ENCODE measurements around the gene MB21D2.

MB21D2 gene

DNA sequence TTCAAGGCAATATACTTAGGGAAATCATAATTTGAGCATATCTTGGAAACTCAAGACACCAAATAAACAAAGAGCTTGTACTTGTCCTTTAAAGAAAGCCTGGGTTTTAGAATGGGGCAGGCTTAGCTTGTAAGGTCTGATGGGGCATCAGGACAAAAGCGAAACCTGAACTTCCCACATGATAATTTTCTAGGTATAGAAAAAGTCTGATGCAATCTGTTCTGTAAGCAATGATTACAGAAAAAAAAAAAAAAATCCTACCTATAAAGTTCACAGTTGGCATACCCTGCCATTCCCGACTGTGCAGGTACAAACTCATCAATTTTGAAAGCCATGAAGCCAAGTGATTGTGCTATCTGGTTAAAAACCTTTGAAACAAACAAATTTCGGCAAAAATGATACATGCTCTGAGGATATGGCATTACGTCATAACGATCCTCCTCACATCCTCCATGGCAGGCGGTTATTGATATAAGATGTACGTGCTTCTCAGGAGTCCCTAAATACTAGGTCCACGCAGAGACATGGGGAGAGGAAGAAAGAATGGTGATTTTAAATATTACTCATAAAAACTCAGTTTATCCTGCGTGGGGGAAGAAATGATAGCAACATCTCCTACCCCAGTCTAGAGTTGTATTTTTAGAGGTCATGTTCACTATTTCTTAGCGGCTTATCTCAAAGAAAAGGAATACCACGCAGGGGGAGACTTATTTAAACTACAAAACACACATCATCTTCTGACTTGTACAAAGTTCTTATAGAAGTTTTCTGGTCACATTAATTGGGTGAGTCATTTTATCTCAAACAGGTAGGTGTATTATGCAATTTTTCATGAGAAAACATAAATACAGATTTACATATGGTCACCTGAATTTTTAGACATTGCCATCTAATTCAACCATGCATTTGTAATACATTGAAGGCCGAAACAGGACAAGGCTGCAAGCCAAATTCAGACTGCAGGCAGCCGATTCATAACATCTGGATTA is 27.0 kb downstream of the MB21D2 start:
- DNase-seq (ENCODE audit: low read depth, low spot score): no peak

DNA sequence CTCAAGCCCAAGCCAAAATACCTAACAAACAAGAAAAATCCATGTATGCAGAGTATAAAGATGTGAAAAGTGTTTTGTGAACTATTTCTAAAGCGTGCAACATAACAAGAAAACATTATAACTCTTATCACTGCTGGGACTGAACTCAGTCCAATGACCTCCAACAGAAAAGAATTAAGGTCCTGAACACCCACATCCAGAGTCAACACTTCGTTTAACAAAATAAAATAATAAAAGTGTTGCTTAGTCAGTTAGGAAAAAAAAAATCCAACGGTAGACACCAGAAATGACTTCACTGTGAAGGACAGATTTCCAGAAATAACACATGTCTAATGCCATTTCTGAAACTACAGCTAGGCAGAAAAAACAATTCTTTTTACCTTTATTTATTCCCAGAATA is 28.0 kb downstream of the MB21D2 start:
- no peak for DNase-seq (ENCODE audit: low read depth, low spot score)

DNA sequence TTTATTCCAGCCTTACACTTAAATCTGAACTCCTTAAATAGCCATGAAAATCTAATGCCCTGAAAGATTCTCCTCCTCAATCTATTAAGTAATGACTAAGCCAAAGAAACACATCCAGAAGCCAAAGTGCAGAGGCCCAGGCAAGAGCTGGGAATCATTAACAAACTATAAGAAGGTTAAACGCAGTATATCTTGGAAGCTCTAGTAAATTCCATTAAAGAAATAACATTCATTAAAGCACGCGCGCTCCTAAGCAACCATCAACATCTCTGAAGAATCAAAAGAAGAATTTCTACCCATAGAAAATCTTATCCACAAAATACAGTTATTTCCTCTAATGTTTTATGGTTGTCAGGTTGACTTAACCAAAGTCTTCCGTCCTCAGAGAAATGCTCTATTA is 29.5 kb downstream of the MB21D2 start:
- no peak for DNase-seq (ENCODE audit: low read depth, low spot score)

DNA sequence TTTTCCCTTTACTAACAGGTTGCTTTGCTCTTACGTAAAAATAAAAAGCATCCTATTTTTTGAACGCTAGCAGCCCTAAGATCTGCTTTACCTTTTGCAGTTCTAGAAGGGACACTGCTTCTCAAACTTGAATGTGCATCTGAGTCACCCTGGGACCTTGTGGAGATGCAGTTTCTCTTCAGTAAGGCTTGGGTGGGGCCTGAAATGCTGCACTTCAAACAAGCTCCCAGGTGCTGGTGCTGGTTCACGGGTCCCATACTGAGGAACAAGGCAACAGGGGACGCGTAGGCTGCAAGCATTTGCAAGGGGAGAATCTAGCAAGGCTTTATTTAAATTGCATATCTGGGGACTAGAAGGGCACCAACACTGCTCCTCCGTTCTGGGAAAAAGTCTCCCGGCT is 30.0 kb downstream of the MB21D2 start:
- no peak for DNase-seq (ENCODE audit: low read depth, low spot score)

DNA sequence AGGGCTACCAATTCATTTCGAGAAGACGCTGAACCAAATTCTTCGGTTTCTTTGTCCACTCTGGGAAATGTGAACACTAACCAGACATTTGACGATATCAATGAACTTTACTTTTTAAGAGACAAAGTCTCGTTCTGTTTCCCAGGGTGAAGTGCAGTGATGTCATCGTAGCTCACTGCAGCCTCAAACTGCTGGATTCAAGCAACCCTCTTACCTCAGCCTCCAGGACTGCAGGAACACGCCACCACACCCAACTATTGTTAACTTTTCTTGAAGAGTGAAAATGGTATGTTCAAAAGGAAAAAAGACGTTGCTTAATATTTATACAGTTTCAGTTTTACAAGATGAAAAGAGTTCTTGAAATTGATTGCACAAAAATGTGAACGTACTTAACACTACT is 30.6 kb downstream of the MB21D2 start:
- no peak for DNase-seq (ENCODE audit: low read depth, low spot score)

DNA sequence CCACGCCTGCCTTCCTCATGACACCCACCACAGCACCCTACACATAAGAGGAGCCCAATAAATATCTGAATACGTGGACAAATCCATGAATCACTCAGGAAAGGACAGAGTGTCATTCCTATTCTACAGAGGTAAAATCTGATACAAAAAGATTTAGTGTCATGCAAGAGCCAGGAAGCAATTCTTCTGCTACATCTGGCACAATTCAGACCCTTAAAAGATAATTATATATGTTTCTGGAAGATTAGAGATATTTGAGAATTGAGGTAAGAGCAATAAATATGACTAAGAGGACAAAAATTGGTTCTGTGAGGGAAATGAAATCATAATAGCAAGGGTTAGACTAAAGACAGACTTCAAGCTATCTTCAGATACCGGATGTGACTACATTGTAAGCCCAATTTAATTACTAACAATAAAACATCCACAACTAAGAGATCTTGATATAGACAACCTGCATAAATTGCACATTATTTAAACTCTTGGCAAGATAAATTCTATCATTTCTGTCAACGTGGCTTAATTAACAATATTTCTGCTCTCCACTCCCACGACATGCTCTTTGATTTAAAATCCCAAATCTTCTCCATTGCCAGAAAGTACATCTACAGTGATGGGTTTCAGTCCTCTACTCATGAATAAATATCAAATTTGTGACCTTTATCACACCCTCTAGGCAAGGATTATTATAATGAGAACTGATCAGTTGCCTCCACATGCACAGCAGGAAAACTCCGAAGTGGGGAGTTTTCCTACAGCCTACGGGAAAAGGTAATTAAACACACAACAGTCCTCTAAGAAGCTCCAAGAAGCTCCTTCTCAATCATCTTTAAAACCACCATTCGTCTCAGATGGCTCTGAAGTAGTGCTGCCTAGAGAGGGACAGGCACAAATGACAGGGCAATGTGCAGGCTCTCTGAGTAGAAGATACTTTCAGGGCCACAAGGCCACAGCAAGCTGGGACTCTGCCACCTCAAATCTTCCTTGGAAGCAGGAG is 32.6 kb downstream of the MB21D2 start:
- no peak for DNase-seq (ENCODE audit: low read depth, low spot score)

DNA sequence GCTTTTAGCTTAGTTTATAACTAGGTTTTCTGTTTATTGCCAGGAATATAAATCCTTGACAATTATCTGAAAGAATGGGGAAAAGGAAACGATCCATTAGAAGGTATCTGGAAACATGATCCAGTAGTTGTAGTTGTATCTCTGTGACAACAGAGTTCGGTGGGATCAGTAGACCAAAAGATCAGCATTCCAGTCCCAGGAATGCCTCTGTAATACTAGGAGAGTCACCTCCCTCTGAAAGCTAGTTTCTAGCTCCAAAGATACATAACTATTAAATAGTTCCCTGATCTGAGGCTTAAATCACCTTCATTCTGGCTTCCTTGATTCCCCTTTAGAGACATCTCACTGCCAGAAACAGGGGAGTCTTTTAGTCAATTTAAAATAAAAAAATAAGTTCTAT is 34.1 kb downstream of the MB21D2 start:
- no peak for DNase-seq (ENCODE audit: low read depth, low spot score)

DNA sequence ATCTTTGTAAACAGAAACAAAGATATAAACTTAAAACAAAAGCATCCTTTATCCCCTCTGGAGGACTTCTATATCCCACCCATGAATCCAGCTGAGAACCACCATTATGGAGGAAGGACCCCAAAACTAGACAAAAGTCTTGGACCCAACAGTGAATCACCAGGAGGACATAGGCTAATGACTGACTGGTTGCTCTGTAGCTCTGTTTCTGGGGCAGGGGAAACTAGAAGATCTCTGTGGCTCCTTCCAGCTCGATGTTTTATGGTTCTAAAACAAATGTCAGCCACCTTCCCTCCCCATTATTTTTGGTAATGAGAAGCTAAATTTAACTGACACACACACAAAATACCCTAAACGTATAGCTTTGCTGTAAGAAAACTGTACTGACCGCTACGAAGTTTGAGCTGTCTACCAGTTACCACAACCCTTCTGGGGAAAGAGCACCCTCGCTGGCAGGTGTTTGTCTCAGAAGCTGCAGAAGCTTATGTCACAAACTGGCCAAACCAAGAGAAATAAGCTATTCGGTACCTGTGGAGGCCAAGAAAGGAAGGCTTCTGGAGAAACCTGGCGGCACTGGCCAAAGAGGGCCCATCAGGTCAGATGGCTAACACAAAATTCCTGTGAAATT is 36.4 kb downstream of the MB21D2 start:
- DNase-seq (ENCODE audit: low read depth, low spot score): no peak

DNA sequence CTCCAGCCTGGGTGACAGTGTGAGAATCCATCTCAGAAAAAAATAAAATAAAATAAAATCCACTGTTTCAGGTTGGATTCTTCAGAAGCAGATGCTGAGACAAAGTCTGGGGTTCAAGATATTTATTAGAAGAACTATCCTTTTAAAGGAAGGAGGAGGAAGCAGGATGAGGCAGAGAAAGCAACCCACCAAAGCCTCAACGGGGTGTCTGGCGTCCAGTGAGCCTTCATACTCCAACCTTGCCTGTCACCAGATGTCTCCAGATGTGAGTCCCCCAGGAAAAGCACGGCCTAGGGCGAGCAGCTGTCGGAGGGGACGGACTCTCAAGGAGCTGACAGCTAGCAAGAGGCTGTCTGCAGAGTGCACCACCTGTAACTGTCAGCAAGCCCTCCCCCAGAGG is 37.3 kb downstream of the MB21D2 start:
- no peak for DNase-seq (ENCODE audit: low read depth, low spot score)

DNA sequence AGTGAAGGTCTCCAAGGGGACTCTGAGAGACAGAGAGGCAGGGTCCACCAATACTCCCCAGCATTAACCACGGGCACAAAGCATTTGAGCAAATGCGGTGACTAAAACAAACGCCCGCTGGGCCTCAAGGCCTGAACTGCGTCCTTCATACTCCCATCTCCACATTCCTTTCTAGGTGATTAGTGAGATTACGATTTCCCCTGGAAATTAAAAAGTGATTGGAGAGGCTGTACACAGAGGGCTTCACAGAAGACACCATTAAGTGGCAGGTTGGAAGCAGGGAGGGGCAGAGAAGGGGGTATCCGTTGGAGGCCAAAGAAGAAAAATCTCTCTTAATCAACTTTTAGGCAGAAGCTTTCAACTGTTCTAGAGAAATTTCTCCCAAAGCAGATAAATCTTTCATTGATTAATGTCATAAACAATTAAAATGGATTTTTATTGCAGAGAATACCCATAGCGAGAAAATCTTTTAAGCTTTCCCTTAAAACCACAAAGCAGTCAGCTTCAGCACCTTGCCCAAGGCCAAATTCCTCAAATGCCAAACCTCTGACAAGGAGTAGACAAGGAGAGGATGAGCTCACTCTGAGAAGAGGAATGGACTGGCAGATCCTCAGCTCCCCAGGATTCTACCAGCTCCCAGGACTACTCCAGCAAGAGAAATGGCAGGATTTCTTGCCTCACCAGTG is 38.2 kb downstream of the MB21D2 start:
- DNase-seq (ENCODE audit: low read depth, low spot score): no peak

DNA sequence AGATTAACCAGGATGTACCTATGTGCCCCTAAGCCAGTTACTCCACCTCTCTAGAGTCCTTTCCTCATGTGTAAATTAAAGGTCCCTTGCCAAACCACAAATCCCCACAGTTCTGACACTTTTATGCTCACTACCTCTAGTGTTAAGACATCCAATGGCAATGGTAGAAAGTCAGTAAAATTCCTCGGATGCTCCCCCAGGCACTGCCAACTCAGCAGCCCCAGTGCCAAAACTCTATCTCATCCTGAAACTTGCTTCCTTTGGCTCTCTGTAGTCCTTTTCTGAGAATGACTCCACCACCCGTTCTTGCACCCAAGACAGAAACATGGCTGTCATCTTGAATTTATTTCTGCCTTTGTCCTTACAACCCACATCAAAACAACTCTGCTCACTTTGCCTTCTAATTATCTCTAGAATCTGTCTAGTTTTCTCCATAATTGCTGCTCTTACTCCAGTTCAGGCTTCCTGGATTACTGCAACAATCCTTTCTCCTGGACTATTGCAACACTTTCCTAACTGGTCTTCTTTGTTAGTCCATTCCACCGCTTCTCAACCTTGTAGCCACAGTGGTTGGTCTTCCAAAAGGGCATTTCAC is 41.6 kb downstream of the MB21D2 start:
- no peak for DNase-seq (ENCODE audit: low read depth, low spot score)

DNA sequence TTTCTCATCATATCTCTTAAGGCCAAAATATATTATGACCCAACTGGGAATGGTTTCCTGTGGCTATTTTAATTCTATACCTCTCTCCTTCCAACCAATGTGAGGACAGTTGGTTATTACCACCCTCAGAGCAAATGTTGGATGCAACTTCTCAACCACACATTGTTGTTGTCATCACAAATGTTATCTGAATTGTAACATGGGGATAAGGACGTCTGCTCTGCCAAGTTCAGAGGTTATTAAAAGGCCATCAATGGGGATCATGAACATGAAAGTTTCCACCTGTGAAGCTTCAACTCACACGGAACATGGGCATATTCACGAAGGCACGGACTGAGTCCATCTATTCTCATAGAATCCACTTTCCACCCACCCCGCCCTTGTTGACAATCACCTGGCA is 46.8 kb downstream of the MB21D2 start:
- DNase-seq (ENCODE audit: low read depth, low spot score): no peak

DNA sequence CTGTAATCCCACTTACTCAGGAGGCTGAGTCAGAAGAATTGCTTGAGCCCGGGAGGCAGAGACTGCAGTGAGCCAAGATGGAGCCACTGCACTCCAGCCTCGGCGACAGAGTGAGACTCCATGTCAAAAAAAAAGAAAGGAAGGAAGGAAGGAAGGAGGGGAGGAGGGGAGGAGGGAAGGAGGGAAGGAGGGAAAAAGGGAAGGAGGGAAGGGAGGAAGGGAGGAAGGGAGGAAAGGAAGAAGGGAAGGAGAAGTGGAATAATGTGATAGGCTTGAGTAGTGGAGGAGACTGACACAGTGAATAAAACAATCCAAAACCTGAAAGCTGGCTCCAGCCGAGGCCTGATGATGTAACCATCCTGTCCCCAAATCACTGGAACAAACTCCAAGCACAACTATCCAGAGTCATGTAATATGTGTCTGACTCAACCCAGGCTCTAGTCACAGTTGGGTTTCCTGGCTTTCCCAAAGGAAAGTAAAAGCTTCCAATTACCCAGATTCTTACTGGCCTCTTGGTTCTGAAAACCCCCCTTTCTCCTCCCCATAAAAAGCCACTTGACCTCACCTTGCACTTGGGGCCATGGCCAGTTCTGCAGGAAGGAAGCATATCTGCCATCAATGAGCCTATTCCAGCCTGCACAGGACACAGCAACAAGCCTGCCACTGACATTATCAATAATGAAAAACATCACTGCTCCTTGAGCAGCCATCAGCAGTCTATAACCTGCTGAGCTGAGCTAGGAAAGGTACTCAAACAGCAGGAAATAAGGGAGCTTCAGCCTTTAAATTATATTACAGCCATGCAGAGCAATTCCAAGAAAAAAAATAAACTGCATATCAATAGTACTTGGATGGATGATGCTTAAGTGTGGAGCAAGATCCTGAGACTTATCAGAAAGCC is 48.3 kb downstream of the MB21D2 start:
- no peak for DNase-seq (ENCODE audit: low read depth, low spot score)

DNA sequence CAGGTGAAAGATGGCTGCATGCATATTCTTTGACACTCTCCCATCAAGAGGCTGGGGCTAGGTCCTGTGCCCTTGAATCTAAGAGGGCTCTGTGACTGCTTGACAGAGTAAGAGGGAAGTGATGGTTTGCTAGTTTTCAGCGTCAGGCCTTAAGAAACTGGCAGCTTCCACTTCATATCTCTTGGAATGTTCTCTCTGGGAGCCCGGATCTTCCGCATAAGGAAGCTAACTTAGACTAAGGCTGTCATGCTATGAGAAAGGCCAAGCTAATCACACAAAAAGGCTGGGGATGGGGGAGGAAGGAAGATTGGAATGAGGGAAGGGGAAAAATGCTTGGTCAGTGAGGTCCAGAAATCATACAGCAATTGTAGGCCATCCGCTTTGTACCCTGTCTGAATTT is 50.0 kb downstream of the MB21D2 start:
- DNase-seq (ENCODE audit: low read depth, low spot score): no peak

DNA sequence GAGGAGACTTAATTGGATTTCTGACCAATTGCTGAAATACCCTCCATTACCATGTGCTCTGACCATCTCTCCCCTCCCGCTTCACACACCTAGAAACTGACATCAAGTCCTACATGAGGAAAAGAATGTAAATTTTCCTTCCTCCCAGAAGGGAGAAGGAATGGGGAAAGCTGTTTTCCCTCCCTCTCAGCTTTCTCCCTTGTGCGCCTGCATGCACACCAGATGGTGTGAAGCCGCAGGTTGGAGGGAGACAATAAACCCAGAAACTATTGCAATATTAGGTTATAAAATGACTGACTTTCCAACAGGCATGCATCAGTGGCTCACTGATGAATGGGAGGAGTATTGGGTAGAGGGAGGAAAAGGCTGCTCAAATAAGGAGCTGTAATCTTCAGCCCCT is 50.9 kb downstream of the MB21D2 start:
- DNase-seq (ENCODE audit: low read depth, low spot score): no peak

DNA sequence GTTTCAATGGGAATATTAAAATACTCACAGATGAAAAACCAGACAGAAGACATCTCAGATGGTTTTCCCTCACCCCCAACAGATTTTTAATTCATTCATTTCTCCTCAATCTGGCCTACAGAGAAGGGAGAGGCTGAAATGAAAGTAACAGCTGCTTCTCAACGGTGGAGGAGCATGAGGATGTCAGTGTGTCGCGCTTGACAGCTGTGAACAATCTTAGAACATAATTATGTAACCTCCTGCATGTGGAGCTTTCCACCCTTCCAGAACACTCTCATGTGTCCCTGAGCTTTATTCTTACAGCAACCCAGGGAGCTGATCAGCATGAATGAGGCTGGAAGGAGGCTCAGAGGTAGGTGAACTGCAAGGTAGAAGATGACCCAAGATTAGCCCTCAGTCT is 52.7 kb downstream of the MB21D2 start:
- no peak for DNase-seq (ENCODE audit: low read depth, low spot score)

DNA sequence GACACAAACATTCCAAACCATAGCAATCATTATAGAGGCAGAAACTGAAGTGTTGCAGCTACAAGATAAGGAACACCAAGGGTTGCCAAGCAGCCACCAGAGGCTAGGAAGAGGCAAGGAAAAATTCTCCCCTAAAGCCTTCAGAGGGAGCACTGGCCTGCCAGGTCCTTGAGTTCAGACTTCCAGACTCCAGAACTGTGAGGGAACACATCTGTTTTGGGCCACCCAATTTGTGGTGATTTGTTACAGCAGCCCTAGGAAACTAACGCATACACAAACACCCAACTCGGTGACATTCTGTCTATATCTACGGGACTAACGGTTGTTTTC is 54.6 kb downstream of the MB21D2 start:
- DNase-seq (ENCODE audit: low read depth, low spot score): no peak

DNA sequence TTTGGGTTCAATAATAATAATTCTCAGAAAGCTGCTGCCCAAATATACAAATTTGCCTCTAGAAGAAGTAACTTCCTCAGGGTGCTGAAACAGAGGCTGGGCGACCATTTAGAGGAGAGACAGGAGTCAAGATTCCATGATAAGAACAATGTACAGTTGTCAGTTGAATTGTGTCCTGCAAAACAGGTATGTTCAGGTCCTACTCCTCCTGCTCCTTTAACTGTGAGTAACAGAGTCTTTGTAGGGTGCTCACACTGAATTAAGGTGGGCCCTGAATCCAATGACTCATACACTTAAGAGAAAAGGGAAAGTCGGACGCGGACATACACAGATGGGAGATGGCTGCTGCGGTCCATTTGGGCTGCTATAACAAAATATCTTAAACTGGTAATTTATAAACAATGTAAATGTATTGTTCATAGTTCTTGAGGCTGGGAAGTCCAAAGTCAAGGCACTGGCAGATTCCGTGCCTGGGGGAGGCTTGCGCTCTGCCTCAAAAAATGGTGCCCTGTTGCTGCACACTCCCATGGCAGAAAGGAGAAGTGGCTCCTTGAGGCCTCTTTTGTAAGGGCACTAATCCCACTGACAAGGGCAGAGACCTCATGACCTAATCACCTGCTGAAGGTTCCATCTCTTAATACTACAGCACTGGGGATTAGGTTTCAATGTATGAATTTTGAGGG is 55.1 kb downstream of the MB21D2 start:
- DNase-seq (ENCODE audit: low read depth, low spot score): no peak

DNA sequence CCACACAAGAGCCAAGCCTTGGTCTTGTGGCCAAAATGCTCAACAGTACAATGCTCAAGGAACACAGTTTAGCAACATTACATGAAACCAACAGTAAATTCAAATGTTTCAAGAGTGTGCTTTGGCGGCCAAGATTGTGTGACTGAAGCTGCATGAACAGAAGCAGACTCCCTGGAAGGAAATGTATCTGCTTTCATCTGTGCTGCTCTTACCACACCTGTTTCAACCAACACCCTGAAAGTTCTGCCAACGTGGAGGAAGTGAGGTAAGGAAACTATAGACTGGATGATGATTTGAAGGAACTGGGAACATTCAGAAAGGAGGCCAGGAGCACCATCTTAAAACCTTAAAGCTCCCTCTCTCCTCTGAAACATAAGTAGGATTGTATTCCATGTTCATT is 55.7 kb downstream of the MB21D2 start:
- no peak for DNase-seq (ENCODE audit: low read depth, low spot score)
